Activated naive CD8-positive, alpha-beta T cell treated with anti-CD3 and anti-CD28 coated beads, Interleukin-2, amount 50 U/mL, for 24 hours (primary cell): Measurements from ENCODE around the gene CCNYL1.
"Not testable (repeated sequence)": the region's sequence is repeated elsewhere in the genome, so short reads cannot be mapped to it uniquely, and the experiment has no call there.

Experiments used
- ATAC-seq: fragments of 150-1000 bp; cut with Tn5 transposase; one replicate; pipeline ENCODE4 v1.10.0; 2021
- DNase-seq: peaks from one replicate; pipeline ENCODE4 v3.0.0; 2021
- H3K27ac Mint-ChIP-seq: one replicate; pipeline ENCODE4 v1.8.0; 2021; ENCODE audit warnings: mild to moderate bottlenecking, mixed read lengths
- H3K27me3 Mint-ChIP-seq: one replicate; pipeline ENCODE4 v1.8.0; 2021; ENCODE audit warnings: mixed read lengths
- H3K36me3 Mint-ChIP-seq: one replicate; pipeline ENCODE4 v1.8.0; 2021; ENCODE audit warnings: low read depth, mixed read lengths
- H3K4me1 Mint-ChIP-seq: one replicate; pipeline ENCODE4 v1.8.0; 2021; ENCODE audit warnings: mixed read lengths
- H3K4me3 Mint-ChIP-seq: one replicate; pipeline ENCODE4 v1.8.0; 2021; ENCODE audit warnings: mild to moderate bottlenecking, moderate library complexity, mixed read lengths
- H3K9me3 Mint-ChIP-seq: one replicate; pipeline ENCODE4 v1.8.0; 2021; ENCODE audit warnings: mixed read lengths

Gene CCNYL1

DNA sequence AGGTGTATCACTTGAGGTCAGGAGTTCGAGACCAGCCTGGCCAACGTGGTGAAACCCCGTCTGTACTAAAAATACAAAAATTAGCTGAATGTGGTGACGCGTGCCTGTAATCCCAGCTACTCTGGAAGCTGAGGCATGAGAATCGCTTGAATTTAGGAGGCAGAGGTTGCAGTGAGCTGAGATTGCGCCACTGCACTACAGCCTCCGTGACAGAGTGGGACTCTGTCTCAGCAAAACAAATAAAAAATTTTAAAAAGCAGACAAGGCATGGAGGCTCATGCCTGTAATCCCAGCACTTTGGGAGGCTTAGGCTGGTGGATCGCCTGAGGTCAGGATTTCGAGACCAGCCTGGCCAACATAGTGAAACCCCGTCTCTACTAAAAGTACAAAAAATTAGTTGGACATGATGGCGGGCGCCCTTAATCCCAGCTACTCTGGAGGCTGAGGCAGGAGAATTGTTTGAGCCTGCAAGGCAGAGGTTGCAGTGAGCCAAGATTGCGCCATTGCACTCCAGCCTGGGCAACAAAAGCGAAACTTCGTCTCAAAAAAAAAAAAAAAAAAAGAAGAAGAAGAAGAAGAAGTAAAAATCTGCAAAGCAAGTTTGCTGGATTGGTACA lies 20.5 kb upstream of the CCNYL1 start:
- not testable (repeated sequence) for H3K36me3 Mint-ChIP-seq, H3K4me3 Mint-ChIP-seq, H3K9me3 Mint-ChIP-seq, DNase-seq, H3K4me1 Mint-ChIP-seq, ATAC-seq, H3K27me3 Mint-ChIP-seq, H3K27ac Mint-ChIP-seq

DNA sequence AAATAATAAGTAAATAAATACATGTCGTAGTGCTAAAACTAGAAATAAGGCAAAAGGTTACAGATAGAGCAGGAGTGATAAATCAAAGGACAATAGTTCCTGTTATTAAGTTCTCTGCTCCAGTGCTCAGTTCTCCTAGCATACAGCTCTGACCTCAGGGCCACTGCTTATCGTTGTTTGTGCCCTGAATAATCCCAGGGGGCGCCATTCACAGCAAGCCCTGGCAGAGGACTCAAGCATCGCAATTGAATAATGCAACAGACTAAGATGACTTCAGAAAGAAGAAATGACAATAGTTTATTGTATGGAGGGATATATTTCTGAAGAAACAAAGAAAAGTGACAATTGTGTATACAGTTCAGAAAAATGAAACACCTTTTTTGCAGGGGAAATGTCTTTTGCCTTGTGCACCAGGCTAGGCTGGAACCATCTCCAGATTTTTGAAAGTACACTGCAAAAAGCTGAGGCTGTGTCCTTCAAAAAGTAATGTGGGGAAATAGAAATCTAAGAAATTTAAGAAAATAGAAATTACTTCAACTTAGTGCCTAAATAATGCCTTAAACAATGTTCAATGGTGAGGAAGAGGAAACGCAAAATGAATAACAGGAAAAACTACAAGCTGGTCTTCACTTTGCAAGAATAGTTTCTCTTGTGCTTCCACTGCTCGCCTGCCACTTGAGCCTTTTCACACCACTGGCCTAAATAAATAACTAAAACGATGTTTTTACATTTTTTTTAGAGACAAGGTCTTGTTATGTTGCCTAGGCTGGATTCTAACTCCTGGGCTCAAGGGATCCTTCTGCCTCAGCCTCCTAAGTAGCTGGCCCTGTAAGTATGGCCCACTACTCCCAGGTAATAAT lies 19.0 kb upstream of the CCNYL1 start:
- DNase-seq (peak; percentile 36), ATAC-seq (no peak)
- Mint-ChIP-seq H3K27ac (no peak overlapping the region), H3K36me3 (no peaks in the 10 kb centered on the region), H3K4me3 (no peak overlapping the region), H3K4me1 (peaks cover 8% of the 10 kb centered on the region), H3K27me3 (no peaks in the 10 kb centered on the region), H3K9me3 (no peaks in the 10 kb centered on the region)

DNA sequence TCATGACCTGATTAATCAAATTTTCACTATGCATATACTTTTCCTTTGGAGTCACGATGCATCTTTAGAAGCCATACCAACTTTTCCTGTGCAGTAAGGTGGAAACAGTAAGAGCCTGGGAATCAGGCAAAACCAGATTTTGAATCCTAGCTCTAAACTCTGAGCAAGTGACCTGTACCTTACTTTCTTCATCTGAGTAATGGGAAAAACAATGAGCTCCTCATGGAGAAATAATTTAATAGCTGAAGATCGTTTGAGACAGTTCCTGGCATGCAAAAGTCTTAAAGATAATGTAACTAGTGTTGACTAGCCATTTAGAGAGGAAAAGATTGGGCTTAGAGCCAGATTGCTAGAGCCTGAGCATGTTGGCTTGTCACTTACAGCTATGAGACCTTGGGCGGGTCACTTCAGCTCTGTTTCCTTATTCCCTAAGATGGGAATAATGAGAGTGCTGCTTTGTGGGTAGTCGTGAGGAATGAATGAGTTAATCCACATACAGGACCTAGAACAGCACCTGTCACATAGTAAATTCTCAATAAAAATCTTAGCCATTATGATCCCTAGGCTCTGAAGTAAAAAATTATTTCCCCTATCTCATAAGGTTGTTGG lies 17.7 kb upstream of the CCNYL1 start:
- H3K36me3 Mint-ChIP-seq, result no peaks in the 10 kb centered on the region
- peaks cover 2% of the 10 kb centered on the region for H3K4me1 Mint-ChIP-seq
- DNase-seq (no peak), ATAC-seq (no peak)
- no peak overlapping the region for H3K4me3 Mint-ChIP-seq
- no peak overlapping the region for H3K27ac Mint-ChIP-seq
- H3K27me3 Mint-ChIP-seq, result no peaks in the 10 kb centered on the region
- no peaks in the 10 kb centered on the region for H3K9me3 Mint-ChIP-seq

DNA sequence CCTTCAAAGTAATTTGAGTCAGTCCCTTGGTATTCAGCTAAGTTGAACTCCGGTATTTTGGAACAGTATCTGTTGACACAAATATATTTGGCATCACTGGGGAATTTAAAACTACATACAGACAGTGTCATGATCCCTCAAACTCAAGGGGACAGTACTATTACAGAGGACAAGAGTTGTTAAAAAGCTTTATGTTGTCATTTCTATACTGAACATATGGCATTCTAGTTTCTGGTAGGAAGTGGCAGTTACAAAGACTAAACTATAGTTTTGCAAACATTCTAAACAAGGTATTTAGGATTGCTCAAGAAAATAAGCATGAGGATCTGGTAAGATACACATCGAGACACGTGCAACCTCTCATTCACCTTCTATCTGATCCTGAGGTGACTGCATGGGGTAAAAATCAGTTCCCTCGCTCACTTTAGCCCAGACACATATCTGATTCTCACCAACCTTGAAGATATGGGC lies 16.6 kb upstream of the CCNYL1 start:
- H3K36me3 Mint-ChIP-seq, result no peaks in the 10 kb centered on the region
- H3K27ac Mint-ChIP-seq, result no peak overlapping the region
- no peak for ATAC-seq
- no peaks in the 10 kb centered on the region for H3K4me1 Mint-ChIP-seq
- no peak for DNase-seq
- no peaks in the 10 kb centered on the region for H3K27me3 Mint-ChIP-seq
- H3K4me3 Mint-ChIP-seq, result no peak overlapping the region
- H3K9me3 Mint-ChIP-seq, result no peaks in the 10 kb centered on the region

DNA sequence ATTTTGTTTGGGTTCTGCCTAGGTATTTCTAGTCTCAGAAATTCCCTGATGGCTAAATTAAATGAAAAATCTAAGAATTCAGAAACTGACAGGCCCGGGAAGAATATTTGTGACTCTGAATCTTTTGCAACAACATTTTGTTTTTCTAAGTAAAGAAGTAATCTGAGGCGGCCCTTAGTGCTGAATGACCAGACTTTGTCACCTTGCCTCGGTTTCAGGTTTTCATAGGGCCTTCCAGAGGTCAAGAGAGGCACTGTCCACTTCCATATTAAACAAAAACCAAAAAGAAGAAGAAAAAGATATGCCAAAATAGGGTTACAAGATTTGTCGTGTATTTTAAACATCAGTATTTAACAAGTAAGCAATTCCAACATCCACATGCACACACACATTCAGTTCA lies 16.1 kb upstream of the CCNYL1 start:
- H3K4me1 Mint-ChIP-seq, result no peaks in the 10 kb centered on the region
- H3K27me3 Mint-ChIP-seq, result no peaks in the 10 kb centered on the region
- H3K4me3 Mint-ChIP-seq, result no peak overlapping the region
- DNase-seq (no peak), ATAC-seq (no peak)
- no peak overlapping the region for H3K27ac Mint-ChIP-seq
- H3K36me3 Mint-ChIP-seq, result no peaks in the 10 kb centered on the region
- H3K9me3 Mint-ChIP-seq, result no peaks in the 10 kb centered on the region

DNA sequence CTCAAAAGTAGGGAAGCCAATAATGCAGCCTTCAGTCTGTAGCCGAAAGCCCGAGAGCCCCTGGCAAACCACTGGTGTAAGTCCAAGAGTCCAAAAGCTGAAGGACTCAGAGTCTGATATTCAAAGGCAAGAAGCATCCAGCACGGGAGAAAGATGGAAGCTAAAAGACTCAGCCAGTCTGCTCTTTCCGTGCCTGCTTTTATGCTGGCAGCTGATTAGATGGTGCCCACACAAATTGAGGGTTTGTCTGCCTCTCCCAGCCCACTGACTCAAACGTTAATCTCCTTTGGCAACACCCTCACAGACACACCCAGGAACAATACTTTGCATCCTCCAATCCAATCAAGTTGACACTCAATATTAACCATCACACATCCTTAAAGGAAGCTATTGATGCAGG lies 14.5 kb upstream of the CCNYL1 start:
- not testable (repeated sequence) for H3K27ac Mint-ChIP-seq, DNase-seq, H3K27me3 Mint-ChIP-seq, H3K4me1 Mint-ChIP-seq, H3K9me3 Mint-ChIP-seq, H3K36me3 Mint-ChIP-seq, H3K4me3 Mint-ChIP-seq, ATAC-seq

DNA sequence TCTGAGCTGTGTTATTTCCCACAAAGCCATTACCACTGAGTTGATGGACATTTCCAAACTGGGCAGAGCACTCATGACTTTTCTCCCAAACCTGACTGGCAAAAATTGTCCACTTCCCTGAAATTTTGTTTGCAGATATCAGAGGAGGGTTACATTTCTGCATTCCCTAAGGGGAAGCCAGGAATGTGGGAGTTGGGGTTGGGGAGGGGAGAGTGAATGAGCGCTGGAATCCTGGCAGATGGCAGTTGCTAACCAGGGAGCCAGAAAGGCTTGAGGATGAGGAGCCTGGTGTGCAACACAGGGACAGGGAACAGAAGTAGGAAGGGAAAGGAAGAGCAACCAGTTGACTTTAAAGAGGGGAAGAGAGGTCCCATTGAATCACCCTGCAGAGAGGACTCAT lies 14.0 kb upstream of the CCNYL1 start:
- H3K4me3 Mint-ChIP-seq, result no peak overlapping the region
- no peaks in the 10 kb centered on the region for H3K9me3 Mint-ChIP-seq
- DNase-seq (no peak), ATAC-seq (no peak)
- H3K36me3 Mint-ChIP-seq, result no peaks in the 10 kb centered on the region
- no peak overlapping the region for H3K27ac Mint-ChIP-seq
- no peaks in the 10 kb centered on the region for H3K27me3 Mint-ChIP-seq
- H3K4me1 Mint-ChIP-seq, result no peaks in the 10 kb centered on the region

DNA sequence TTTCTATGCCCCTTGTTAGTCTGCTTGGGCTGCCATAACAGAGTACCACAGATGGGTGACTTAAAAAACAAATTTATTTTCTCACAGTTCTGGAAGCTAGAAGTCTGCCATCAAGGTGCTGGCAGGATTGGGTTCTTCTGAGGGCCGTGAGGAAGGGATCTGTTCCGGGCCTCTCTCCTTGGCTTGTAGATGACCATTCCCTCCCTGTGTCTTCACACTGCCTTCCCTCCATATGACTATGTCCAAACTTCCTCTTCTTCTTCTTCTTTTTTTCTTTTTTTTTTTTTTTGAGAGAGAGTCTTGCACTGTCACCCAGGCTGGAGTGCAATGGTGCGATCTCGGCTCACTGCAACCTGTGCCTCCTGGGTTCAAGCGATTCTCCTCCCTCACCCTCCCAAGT lies 13.1 kb upstream of the CCNYL1 start:
- no peaks in the 10 kb centered on the region for H3K9me3 Mint-ChIP-seq
- H3K27me3 Mint-ChIP-seq, result no peaks in the 10 kb centered on the region
- no peaks in the 10 kb centered on the region for H3K4me1 Mint-ChIP-seq
- no peak overlapping the region for H3K27ac Mint-ChIP-seq
- no peaks in the 10 kb centered on the region for H3K36me3 Mint-ChIP-seq
- DNase-seq, result no peak
- ATAC-seq, result no peak
- no peak overlapping the region for H3K4me3 Mint-ChIP-seq

DNA sequence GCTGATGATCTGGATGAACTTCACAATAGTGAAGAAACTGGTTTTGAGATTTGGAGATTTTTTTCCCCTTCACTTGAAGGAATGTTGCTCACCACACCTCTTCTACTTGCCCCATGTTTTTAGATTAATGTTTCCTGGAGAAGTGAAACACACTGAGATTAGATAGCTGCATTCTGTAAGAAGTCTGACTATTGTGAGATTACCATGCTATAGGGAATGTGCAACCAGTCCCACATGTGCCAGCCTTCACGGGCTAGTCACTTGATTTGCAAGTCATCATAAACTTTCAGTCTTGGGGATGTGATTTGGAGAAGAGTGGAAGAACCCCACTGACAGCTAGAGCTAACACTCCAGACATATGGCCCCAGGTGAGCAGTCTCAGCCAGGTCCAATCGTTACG lies 7.4 kb upstream of the CCNYL1 start:
- Mint-ChIP-seq H3K36me3 (no peaks in the 10 kb centered on the region), H3K27ac (no peak overlapping the region), H3K4me3 (no peak overlapping the region), H3K4me1 (no peaks in the 10 kb centered on the region), H3K27me3 (no peaks in the 10 kb centered on the region), H3K9me3 (no peaks in the 10 kb centered on the region)
- DNase-seq (no peak), ATAC-seq (no peak)

DNA sequence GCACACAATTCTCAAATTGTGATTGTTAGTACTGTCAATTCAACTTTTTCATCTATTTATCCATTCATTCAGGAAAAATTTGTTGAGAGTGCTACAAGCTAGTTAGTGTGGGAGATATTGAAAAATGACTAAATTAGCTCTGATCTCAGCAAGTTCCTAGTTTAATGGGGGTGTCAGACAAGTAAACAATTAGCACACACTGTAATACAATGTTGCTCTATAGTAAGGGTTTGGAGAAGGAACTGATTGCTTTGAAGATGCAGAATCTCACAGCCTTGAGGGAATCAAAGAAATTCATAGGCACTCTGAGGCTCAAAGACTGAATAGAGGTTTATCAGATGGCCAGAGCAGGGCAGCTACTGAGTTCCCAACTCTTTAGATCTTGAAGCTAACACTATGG lies 6.8 kb upstream of the CCNYL1 start:
- Mint-ChIP-seq H3K27ac (no peak overlapping the region), H3K36me3 (no peaks in the 10 kb centered on the region), H3K4me1 (no peaks in the 10 kb centered on the region), H3K27me3 (no peaks in the 10 kb centered on the region), H3K9me3 (no peaks in the 10 kb centered on the region), H3K4me3 (no peak overlapping the region)
- no peak for ATAC-seq
- DNase-seq, result no peak

DNA sequence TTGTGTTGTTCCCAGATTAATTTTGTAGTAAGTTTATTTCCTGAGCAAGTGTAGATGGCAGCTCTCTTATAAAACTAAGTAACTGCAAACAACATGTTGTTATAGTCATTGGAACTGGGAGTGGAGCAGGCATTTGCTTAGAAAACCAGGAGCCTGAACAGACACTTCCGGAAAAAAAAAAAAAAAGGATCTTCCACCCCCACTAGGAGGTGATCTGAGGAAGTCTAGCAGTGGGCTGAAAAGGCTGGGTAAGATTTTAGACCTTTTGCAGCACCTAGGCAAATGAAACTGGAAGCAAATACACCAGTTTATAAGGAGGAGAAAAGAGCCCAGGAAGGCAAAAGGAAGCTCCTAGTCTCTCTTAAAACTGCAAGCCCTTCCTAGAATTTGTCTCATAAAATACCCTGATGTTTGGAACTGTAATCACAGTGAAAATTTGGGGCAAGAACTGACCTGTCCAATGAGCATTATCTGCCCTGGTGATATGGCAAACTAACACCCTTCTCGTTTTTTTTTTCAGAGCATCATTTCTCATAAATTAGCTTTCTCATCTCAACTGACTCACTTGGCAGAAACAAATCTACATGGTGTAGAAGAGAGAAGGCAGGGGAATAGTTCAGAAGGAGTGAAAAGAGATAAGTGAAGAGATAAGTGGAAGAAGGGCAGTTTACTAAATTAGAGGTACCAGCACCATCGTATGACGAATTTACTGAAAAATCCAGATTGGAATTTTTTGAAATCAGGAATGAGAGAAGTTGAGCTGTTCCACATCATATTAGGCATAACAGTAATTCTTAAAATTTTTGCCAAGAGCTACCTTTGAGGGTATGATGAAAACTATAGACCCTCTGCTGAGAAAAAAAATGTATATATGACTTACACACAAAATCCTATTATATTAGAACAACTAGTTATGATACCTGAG lies 4.2 kb upstream of the CCNYL1 start:
- H3K4me1 Mint-ChIP-seq, result peaks cover 10% of the 10 kb centered on the region
- H3K9me3 Mint-ChIP-seq, result no peaks in the 10 kb centered on the region
- H3K4me3 Mint-ChIP-seq, result no peak overlapping the region
- ATAC-seq (no peak), DNase-seq (no peak)
- H3K27ac Mint-ChIP-seq, result no peak overlapping the region
- no peaks in the 10 kb centered on the region for H3K27me3 Mint-ChIP-seq
- no peaks in the 10 kb centered on the region for H3K36me3 Mint-ChIP-seq

DNA sequence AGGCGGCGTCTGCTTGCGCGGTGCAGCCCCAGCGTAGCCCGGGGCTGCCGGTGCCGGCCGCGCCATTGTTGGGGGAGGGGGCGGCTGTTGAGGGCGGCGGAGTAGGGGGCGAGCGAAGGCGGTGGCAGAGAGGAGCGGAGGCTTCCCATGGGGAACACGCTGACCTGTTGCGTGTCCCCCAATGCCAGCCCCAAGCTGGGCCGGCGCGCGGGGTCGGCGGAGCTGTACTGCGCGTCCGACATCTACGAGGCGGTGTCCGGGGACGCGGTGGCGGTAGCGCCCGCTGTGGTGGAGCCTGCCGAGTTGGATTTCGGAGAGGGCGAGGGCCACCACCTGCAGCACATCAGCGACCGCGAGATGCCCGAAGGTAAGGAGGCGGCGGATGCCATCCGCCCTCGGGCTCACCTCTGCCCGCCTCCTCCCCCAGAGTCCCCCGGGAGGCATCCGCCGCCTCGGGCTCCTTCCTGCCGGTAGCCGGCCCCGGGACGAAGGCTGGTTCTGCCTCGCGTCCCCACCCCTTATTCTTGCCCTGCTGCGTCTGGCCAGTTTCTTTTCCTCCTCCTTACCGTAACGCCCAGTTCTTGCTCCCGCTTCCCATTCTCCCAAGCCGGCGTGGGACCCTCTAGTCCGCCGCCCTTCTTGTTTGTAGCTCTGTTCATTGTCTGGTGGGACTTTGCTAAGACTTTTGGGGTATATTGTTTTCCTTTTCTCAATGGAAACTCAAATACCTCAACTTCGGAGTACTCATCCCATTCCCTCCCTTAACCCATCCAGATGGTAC lies 500 bp downstream of the CCNYL1 start:
- Mint-ChIP-seq H3K27me3 (no peaks in the 10 kb centered on the region), H3K36me3 (no peaks in the 10 kb centered on the region), H3K4me1 (peaks cover 30% of the 10 kb centered on the region), H3K9me3 (no peaks in the 10 kb centered on the region), H3K4me3 (peak overlapping the region; percentile 96), H3K27ac (peak overlapping the region; percentile 87)
- DNase-seq, result peak; percentile 57
- ATAC-seq, result peak; percentile 17

DNA sequence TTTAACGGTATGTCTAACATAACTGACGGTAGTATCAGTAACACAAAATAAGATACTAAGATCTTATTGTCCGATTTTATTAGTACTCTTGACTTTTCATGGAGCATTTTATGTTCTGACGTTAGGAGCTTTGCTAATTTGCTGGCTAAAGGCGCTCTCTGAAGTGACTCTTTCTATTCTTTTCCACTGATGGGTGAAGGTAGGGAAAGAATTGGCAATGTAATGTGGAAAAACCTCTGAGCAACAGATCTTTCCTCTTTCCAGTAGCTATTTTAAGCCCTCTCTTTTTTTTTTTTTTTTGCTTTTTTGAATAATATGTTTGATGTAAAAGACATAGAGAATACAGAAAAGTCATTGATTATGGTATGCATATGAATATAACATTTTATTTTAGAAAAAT lies 4.6 kb downstream of the CCNYL1 start:
- ATAC-seq (no peak), DNase-seq (no peak)
- peaks cover 4% of the 10 kb centered on the region for H3K36me3 Mint-ChIP-seq
- H3K4me3 Mint-ChIP-seq, result no peak overlapping the region
- H3K9me3 Mint-ChIP-seq, result no peaks in the 10 kb centered on the region
- H3K27me3 Mint-ChIP-seq, result no peaks in the 10 kb centered on the region
- peaks cover 32% of the 10 kb centered on the region for H3K4me1 Mint-ChIP-seq
- no peak overlapping the region for H3K27ac Mint-ChIP-seq

DNA sequence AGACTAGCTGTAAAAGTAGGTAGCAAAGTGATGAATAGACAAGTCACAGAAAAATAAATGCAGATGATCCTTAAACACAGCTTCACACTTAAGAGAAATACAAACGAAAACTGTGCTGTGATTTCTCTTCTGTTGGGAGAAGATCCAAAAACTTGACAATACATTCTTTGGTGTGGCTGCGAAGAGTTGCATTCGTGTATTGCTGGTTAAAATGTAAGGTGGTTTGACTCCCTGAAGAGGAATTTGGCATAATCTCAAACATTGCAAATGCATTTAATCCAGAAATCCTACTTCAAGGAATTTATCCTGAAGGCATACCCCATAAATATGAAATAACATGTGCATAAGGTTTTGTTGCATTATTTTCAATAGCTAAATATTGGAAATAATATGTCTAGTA lies 7.1 kb downstream of the CCNYL1 start:
- no peak for ATAC-seq
- H3K27me3 Mint-ChIP-seq, result no peaks in the 10 kb centered on the region
- H3K36me3 Mint-ChIP-seq, result peaks cover 4% of the 10 kb centered on the region
- H3K27ac Mint-ChIP-seq, result no peak overlapping the region
- H3K4me1 Mint-ChIP-seq, result peaks cover 32% of the 10 kb centered on the region
- H3K4me3 Mint-ChIP-seq, result no peak overlapping the region
- no peaks in the 10 kb centered on the region for H3K9me3 Mint-ChIP-seq
- DNase-seq, result no peak
